Limb (tissue), 2 donors: Measurements from ENCODE around the gene UBE2S.
"Not testable (repeated sequence)": the region's sequence is repeated elsewhere in the genome, so short reads cannot be mapped to it uniquely, and the experiment has no call there.

Experiments
- DNase-seq, 2 donors: peaks; one replicate each; pipeline ENCODE4 v3.0.0-alpha.2; 2016; ENCODE audit errors: extremely low spot score in 2 of 2

The UBE2S gene

DNA sequence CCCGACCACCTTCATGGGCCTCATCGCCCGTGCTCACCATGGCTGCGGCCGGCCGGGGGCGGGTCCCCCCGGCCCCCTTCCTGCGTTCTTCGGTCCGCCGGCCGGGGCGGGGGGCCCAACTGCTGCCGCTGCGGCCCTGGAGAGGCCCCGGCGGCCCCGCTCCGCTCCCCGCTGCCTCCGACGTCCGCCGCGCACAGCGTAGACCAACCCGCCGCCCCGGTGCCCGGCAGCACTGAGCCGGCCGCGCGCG is at the start of gene UBE2S:
TSS of gene UBE2S (minus strand) at position 239 of the 250 bp plus-strand sequence. CDS start at position 40, 199 bp downstream.
- not testable (repeated sequence) for DNase-seq

DNA sequence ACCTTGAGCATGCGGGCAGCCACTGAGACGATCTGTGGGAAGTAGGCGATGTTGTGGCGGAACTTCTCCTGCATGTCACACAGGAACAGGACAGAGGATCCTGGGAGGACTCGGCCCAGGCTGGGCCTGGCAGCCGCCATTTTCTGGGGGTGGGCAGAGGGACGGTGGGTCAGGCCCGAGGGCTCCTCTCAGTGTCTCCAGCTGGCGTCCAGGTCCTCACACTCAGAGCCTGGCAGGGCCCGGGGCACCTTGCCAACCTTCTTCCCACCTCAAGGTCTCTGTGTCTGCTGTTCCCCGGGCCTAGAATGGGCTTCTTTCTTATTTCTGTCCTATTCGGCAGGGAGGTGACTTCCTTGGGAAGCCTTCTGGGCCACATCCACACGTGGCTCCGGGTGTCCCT is 48.8 kb upstream of the UBE2S start:
- DNase-seq = no peak

GRCh38 chr19:55455576-55456235 is 48.1 kb upstream of the UBE2S start:
- DNase-seq = no peak

GRCh38 chr19:55454787-55455243 is 47.2 kb upstream of the UBE2S start:
- DNase-seq = no peak

DNA sequence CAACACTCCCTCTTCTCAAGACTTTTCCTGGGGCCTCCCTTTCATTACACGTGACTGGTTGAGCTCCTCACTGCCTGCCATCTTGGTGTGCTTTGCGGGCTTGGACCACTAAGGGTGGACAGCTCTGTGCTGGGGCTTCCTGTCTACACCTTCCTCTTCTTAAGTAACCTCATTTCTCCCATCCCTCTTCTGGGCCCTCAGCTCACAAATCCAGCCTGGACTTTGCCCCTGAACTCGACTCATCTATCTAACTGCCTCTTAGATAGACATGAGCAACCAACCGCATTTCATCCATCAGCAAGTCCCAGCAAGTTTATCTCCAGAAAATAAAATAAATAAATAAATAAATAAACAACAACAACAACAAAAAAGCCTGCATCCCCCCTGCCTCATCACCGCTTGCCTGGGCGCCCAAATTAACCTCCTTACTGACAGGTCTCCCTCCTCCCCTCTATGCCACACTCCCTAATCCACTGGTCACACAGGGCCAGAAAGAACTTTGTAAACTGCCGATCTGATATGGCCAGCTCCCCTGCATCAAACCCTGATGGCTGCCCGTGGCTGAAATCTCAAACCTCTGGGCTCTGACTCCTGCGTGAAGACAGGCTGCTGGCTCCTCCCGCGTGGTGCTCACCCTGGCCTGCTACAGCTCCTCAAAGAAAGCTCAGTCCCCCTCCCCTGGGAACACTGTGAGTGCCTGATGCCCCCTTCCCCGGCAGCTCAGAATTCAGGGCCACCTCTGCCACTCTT is 46.1 kb upstream of the UBE2S start:
- DNase-seq = no peak

GRCh38 chr19:55452749-55453346 is 45.3 kb upstream of the UBE2S start:
- DNase-seq = peak; percentile 92 to 97

DNA sequence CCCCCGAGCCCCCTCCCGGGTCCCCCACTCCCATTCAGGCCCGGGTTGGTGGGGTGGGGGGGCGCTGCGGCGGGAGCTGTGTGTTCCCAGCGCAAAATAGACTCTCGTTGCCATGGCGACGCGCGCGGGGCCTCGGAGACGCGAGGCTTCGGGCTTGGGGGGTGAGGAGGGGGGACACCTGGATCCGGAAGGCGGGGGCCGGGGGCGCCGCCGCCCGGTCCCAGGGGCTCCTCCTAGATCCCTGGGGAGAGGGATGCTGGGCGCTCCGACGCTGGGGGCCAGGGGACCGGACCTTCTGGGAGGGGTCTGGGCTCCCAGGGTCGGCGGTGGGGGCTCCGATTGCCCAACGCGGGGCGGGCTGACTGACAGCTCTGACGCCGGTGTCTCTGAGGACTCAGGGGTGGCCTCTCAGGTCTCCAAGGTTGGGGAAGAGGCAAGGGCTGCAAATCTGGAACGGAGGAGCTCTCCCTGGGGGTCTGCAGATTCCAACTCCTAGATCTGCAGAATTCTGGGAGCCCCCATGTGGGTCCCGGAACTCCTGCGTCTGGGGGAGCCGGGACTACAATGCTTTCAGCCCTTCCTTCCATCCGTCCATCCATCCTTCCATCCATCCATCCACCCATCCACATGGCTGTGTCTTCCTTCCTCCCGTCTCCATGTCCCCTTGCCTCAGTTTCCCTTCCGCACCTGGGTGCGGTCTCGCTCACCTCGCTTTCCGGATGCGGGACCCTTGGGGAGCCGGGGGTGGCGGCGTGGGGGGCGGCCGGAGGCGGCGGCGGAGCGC is 44.6 kb upstream of the UBE2S start:
- DNase-seq = peak in 1 of 2 donors; percentile 82

DNA sequence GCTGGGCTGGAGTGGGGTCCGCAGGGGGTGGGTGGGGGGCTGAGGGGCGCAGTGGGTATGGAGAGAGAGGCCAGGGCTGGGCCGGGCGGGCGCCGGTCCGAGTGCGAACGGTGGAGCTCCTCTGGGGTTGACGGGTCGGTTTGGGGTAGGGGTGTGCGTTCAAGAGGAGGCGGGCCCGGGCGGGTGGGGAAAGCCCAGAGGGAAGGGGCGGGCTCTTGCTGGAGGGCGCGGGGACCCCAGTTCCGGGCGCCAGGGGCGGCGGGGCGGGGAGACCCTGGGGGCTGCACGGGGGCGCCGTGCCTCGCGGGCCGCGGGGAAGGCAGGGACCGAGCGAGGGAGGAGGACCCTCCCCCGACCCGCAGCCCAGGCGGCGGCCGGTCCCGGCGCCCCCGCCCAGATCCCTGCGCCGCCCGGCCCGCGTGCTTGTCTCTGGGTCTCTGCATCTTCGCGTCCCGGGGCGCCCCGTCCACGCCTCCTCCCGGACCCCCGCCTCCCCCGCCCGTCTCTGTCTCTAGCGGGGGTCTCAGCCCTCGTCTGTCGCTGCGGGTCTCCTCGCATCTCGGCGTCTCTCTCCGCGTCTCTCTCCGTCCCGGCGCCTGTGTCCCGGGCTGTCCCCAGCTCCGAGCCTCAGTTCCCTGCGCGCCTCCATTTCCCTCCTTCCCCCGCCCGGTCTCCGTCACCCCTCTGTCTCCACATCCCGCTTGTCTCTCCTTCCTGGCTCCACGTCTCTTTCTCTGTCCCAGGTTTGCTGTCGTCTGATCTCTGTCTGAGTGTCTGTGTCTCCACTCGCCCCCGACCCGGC is 43.8 kb upstream of the UBE2S start:
- peak in 1 of 2 donors; percentile 65 for DNase-seq

DNA sequence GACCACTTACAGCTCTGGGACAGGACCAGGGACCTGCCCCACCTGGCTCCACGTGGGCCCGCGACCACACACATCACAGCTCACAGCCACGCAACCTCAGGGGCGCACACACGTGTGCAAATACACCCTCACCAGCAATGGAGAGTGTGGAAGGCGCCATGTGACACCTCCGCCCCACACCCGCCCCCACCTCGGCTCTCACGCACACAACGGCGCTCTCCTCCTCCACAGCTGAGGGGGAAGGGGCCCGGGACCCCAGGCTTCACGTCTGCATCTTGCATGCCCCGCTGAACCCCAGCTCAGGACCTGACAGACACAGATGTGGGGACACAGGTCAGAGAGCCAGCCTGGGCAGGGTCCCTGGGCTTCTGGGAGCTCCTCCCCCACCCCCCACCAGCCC is 41.9 kb upstream of the UBE2S start:
- DNase-seq = no peak

DNA sequence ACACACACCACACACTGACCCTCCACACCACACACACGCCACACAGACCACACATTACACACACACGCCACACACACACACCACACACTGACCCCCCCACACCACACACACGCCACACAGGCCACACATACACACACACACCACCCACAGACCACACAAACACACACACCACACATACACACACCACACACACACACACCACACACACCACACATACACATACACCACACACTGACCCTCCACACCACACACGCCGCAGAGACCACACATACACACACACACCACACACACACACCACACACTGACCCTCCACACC is 40.5 kb upstream of the UBE2S start:
- not testable (repeated sequence) for DNase-seq

GRCh38 chr19:55447421-55448174 is 40.0 kb upstream of the UBE2S start:
- DNase-seq = no peak

DNA sequence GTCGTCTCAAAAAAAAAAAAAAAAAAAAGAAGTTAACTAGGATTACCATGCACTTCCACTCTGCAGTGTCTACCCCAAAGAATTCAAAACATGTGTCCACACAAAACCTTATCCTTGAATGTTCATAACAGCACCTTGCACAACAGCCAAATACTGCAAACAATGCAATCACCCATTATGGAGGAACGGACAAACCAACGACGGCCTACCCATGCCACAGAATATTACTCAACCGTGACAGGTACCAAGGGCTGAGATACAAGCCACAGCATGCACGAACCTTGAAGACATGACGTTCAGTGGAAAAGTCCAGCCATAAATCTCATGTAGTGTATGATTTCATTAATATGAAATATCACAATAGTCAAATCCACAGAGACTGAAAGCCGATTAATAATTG is 38.5 kb upstream of the UBE2S start:
- DNase-seq = no peak

DNA sequence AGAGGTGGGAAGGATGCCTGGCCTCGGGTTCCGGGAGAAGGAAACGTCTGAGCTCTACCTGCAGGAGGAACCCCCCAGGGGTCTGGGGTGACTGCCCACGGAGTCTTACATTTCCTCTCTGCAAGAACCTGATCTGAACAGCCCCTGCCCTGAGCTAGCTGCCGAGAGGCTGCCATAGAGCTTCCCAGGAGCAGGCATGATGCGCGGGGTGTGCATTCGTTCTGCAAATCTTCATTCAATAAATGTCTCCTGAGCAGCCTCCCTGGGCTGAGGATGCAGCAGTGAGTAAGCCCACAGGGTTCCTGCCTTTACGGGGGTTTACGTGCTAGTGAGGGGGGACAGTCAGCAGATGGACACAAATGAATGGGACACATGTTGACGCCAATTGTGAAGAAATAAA is 37.1 kb upstream of the UBE2S start:
- DNase-seq = no peak

DNA sequence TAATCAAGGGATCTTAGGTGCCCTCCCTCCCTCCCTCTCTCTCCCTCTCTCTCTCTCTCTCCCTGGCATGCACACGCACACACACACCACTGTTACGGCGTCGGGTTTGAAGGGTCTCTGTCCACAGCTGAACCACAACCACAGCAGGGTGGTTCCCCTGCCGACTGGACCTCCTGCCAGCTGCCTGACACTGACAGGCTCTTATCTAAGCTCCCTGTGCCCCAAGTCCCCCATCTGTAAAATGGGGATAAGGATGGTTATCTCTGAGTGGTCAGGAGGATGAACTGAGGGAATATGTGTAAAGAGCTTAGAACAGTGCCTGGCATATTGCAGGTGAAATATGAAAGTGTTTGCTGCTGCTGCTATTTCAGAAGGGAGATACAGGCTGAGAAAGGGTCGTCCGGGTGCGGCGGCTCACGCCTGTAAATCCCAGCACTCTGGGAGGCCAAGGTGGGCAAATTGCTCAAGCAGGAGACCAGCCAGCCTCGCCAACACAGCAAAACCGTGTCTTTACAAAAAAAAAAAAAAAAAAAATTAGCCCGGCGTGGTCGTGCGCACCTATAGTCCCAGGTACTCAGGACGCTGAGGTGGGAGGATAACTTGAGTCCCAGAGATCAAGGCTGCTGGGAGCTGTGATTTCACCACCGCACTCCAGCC is 36.4 kb upstream of the UBE2S start:
- DNase-seq = no peak

DNA sequence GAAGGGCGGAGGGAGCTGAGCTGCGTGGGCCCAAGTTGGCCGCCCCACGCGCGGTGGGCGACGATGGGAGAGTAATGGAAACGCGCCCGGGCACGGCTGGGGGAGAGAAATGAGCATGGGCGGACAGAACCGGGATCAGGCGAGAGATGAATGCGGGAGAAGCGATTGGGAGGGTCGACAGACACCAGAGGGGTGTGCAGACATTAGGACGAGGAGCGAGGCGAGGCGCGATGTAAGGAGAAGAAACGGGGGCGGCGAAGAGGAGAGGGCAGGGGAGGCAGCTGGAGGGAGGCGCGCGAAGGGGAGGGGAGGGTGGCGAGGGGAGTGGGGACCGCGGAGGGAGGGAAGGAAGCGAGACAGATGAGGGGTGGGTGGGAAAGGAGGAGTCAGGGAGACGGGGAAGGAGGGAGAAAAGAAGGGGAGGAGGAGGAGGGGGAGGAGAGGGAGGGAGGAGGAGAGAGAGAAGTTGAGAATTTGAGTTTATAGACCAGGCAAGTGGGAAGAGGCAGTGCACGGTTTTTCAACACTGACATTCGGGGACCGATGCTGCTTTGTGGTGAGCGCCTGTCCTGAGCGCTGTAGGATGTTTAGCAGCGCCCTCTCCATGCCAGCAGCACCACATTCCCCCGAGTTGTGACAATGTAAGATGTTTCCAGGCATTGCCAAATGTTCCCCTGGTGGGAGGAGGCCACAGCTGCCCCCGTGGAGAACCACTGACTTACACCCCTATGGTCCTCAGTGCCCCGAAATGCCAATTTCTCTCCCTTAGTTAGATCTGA is 35.6 kb upstream of the UBE2S start, which contains the start of gene SHISA7:
TSS of gene SHISA7 (minus strand) at position 256 of the 779 bp plus-strand sequence. CDS start 437 bp downstream, outside the sequence.
- no peak for DNase-seq

GRCh38 chr19:55442372-55442961 is 34.9 kb upstream of the UBE2S start:
- DNase-seq = no peak

- DNase-seq = no peak
Observed at GRCh38 chr19:55441692-55442321, 34.2 kb upstream of the UBE2S start.

DNA sequence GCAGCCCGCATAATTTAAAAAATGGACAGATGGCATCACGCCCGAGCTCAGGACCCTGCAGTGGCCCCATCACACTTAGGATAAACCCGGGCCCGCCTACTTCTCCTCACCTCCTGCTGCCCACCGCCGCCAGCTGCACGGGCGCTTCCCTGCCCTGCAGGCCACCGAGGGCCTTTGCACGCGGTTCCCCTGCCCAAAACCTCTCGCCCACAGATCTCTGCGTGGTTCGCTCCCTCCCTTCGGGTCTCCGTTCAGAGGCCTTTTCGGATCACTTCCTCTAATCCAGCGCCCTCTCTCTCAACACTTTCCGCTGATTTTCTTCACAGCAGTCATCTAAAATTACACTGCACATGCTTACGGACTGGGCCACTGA is 33.7 kb upstream of the UBE2S start:
- DNase-seq = no peak
